Renal cortical epithelial cell (primary cell): ENCODE data around the gene TMEM269. TPM values are rescaled to one million over a fixed set of nuclear protein-coding genes. Genes with fewer than 3 reads are reported as not detected.

Experiments used
- DNase-seq: peaks from one replicate; pipeline ENCODE4 v3.0.0-alpha.2; 2011; ENCODE audit warnings: low read depth
- total RNA-seq: library from RNA; depleted of rRNA; stranded (reverse); fragments of >200 nt; gene quantifications from 2 replicates; pipeline ENCODE4 v1.2.3, GENCODE V29; 2014

Gene TMEM269
- total RNA-seq, 1 donor from 2014 or later = not detected

DNA sequence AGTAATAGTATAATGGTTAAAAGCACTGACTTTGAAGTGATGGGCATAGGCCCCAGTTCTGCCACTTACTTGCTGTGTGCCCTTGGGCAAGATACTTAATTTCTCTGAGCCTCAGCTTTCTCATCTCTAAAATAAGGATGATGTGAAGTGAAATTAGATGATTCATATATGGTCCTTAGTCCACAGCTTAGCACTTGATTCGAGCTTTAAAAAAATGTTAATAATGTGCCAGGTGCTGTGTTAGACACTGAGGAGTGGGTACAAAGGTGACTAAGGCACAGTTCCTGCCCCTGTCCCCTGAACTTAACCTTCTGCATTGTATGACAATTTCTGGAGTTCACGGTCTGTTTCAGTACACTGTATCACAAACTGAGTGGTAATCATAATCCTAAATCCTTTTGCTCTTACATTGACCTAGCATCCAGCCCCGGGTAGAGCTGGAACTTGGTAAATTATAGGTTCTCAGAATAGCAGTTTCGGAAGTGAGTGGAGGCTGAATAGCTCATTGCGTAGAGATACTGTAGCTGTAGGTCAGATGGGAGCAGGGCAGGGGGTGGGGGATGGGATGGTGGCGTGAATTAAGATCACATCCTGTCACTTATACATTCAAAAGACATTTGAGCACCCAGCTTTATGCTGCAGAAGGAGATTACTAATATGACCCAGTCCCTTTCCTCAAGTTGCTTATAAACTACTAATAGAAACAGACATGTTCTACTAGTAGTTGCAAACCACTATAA, 63.1 kb downstream of the TMEM269 start:
- no peak for DNase-seq

DNA sequence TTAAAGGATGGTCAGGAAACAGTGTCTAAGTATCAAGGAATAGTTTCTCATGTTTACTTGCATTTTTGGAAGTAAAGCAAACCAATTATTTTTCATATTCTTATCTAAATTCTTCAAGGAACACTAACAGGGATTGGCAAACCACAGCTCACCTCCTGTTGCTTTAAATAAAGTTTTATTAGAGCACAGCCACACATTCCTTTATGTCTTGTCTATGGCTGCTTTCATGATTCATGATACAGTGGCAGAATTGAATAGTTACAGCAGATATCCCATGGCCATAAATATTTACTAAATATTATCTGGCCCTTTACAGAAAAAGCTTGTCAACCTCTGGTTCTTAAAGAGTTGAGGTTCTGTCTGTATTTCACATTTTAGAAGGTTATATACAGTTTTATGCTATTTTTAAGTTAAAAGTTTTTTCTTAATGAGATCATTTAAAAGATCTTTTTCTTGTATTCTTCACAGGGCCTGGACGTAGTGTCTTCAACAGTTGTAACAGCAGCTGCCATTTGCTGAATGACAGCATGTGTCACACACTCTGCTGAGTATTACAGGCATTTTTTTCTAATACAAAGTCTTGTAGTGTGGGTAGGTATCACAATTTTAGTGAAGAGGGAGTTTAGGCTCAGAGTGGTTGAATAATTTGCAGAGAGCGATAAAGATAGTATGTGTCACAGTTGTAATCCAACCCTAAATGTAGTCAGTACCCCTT, 64.2 kb downstream of the TMEM269 start:
- no peak for DNase-seq

DNA sequence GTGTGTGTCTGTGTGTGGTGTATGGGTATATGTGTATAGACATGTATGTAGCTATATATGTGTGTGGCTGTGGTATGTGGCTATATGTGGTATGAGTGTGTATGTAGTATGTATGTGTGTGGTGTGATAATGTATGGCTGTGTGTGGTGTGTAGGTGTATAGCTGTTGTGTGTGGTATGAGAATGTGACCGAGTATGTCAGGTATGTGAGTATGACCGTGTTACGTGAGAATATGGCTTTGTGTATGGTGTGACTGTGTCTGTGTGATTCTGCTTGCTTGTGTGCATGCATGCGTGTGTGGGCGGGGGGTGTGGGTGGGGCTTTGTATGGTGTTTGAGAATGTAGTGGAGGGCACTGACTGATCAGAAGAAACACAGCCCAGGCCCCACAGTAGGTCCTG, 65.2 kb downstream of the TMEM269 start:
- no peak for DNase-seq

Other genes starting within 250 kb of the TMEM269 start
- gene PPIH, start 126.6 kb upstream of the TMEM269 start, total RNA-seq = 18.9 and 32.0 TPM in 2 replicates
- gene YBX1, start 102.6 kb upstream of the TMEM269 start, total RNA-seq = 792 and 815 TPM in 2 replicates
- 5.7 TPM in 1 of 2 replicates, not detected in the other for gene CLDN19, start 44.8 kb upstream of the TMEM269 start, total RNA-seq
- 38.9 and 69.6 TPM in 2 replicates for gene P3H1, start 18.0 kb upstream of the TMEM269 start, total RNA-seq
- gene C1orf50, start 17.7 kb upstream of the TMEM269 start, total RNA-seq = 6.6 and 8.2 TPM in 2 replicates
- gene ERMAP, start 32.1 kb downstream of the TMEM269 start, total RNA-seq = 8.2 and 17.9 TPM in 2 replicates
- gene SVBP, start 32.4 kb downstream of the TMEM269 start, total RNA-seq = 16.0 and 20.8 TPM in 2 replicates
- 6.3 and 14.5 TPM in 2 replicates for gene ZNF691, start 61.6 kb downstream of the TMEM269 start, total RNA-seq
- 413 and 578 TPM in 2 replicates for gene SLC2A1, start 173.9 kb downstream of the TMEM269 start, total RNA-seq